GOT3 (cell line): ENCODE results near the gene DAGLB.

Experiments used
- DNase-seq: peaks from one replicate; lab custom pipeline; 2025; ENCODE audit warnings: mixed read lengths; lab: John Stamatoyannopoulos, UW

The DAGLB gene

GRCh38 chr7:6367701-6368211 lies 80.0 kb downstream of the DAGLB start:
- DNase-seq: no peak

- no peak for DNase-seq
These were observed 82.3 kb downstream of the DAGLB start for GRCh38 chr7:6365451-6365850.

GRCh38 chr7:6360841-6361240 lies 86.9 kb downstream of the DAGLB start:
- DNase-seq: no peak

- no peak for DNase-seq
These were observed 88.0 kb downstream of the DAGLB start for GRCh38 chr7:6359734-6360133.
